ENCODE results near the gene MEF2C.
"Not testable (repeated sequence)": the region's sequence is repeated elsewhere in the genome, so short reads cannot be mapped to it uniquely, and the experiment has no call there.

Gene MEF2C

DNA sequence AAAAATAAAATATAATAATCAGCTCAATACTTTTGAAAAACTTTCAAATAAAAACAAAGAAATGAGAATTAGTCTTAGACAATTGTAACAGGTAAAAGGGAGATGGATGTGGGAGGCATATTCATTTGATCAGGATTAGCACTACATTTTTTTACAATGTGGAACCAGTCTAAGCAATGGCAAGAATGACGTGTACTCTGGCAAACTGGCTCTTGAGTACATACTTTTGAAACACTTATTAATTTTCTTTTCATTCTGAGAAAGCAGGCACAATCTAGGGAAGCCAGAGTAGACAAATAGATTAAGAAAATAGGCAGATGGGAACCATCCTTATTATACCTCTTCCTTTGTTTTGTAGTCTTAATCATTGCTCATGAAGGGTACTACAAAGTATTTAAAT, 79.7 kb downstream of the MEF2C start:
- Histone ChIP-seq H3K9me3 (ENCODE audit: control insufficient read depth, insufficient read depth, low read length) (no peaks in the 10 kb centered on the region), H3K36me3 (ENCODE audit: insufficient read depth, low read length) (no peaks in the 10 kb centered on the region), H3K9ac (ENCODE audit: low read depth, low read length) (no peak overlapping the region), H3K4me1 (ENCODE audit: insufficient read depth, low read length) (no peaks in the 10 kb centered on the region)

DNA sequence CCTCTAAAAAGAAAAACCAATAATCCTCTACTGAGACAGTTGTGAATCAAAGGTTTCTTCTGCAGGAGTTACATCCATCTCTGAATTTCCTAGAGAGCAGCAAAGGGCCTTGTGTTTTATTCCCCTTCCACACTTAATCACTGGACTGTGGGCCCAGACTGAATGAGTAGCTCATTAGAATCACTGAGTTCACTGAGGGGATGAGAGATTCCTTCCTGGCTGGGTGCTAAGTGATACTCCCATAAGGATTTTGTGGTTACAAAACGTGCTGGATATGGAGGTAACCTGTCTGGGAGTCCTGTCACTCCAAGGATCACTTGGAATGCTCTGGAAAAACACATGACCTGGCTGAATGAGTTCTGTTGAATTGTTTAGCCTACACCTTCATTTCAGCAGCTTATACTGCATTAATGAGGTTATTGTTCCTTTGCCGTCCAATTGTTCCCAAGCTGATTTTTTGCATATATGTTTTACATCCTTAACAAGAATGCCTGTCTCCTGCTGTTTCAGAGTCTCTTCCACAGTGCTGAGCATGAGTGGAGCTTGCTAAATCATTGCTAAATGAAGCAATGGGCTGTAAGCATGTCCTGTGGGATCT, 82.9 kb downstream of the MEF2C start:
- H3K4me1 ChIP-seq (ENCODE audit: insufficient read depth, low read length), result no peaks in the 10 kb centered on the region
- no peak overlapping the region for H3K9ac ChIP-seq (ENCODE audit: low read depth, low read length)
- H3K36me3 ChIP-seq (ENCODE audit: insufficient read depth, low read length), result no peaks in the 10 kb centered on the region
- H3K9me3 ChIP-seq (ENCODE audit: control insufficient read depth, insufficient read depth, low read length), result no peaks in the 10 kb centered on the region

GRCh38 chr5:88798933-88799332, 84.1 kb downstream of the MEF2C start:
- H3K4me1 ChIP-seq (ENCODE audit: insufficient read depth, low read length); H3K36me3 ChIP-seq (ENCODE audit: insufficient read depth, low read length); H3K9ac ChIP-seq (ENCODE audit: low read depth, low read length); H3K9me3 ChIP-seq (ENCODE audit: control insufficient read depth, insufficient read depth, low read length): not testable (repeated sequence)

GRCh38 chr5:88793797-88794196, 89.2 kb downstream of the MEF2C start:
- not testable (repeated sequence) for H3K9ac ChIP-seq (ENCODE audit: low read depth, low read length); H3K36me3 ChIP-seq (ENCODE audit: insufficient read depth, low read length); H3K9me3 ChIP-seq (ENCODE audit: control insufficient read depth, insufficient read depth, low read length); H3K4me1 ChIP-seq (ENCODE audit: insufficient read depth, low read length)

GRCh38 chr5:88792144-88792840, 90.7 kb downstream of the MEF2C start:
- Histone ChIP-seq H3K4me1 (ENCODE audit: insufficient read depth, low read length) (peaks cover 4% of the 10 kb centered on the region; the same call in 1 of the 2 replicates), H3K9ac (ENCODE audit: low read depth, low read length) (no peak overlapping the region), H3K36me3 (ENCODE audit: insufficient read depth, low read length) (no peaks in the 10 kb centered on the region), H3K9me3 (ENCODE audit: control insufficient read depth, insufficient read depth, low read length) (no peaks in the 10 kb centered on the region)

GRCh38 chr5:88787856-88788255, 95.1 kb downstream of the MEF2C start:
- Histone ChIP-seq H3K9me3 (ENCODE audit: control insufficient read depth, insufficient read depth, low read length) (no peaks in the 10 kb centered on the region), H3K9ac (ENCODE audit: low read depth, low read length) (no peak overlapping the region), H3K4me1 (ENCODE audit: insufficient read depth, low read length) (peaks cover 27% of the 10 kb centered on the region), H3K36me3 (ENCODE audit: insufficient read depth, low read length) (no peaks in the 10 kb centered on the region)

DNA sequence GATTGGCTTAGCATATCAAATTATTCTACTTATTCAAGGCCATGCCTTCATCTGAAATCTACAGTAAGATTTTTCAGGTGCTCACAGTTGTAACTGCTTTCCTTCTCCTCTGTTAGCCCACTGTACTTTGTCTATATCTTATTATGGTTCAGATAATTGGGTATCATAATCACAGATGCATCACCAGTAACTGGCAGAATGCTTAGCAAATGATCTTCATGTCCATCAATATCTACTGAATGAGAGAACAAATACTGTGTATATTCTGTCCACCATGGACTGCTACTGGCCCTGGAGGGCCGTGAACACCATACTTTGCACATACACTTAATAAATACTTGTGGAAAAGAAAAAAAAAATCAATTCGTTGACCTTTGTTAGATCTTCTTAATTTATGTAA, 96.2 kb downstream of the MEF2C start:
- H3K36me3 ChIP-seq (ENCODE audit: insufficient read depth, low read length), result no peaks in the 10 kb centered on the region
- no peaks in the 10 kb centered on the region for H3K9me3 ChIP-seq (ENCODE audit: control insufficient read depth, insufficient read depth, low read length)
- no peak overlapping the region for H3K9ac ChIP-seq (ENCODE audit: low read depth, low read length)
- peaks cover 27% of the 10 kb centered on the region for H3K4me1 ChIP-seq (ENCODE audit: insufficient read depth, low read length)

GRCh38 chr5:88785746-88786565, 97.0 kb downstream of the MEF2C start:
- Histone ChIP-seq H3K9ac (ENCODE audit: low read depth, low read length) (no peak overlapping the region), H3K9me3 (ENCODE audit: control insufficient read depth, insufficient read depth, low read length) (no peaks in the 10 kb centered on the region), H3K36me3 (ENCODE audit: insufficient read depth, low read length) (no peaks in the 10 kb centered on the region), H3K4me1 (ENCODE audit: insufficient read depth, low read length) (peaks cover 27% of the 10 kb centered on the region)

DNA sequence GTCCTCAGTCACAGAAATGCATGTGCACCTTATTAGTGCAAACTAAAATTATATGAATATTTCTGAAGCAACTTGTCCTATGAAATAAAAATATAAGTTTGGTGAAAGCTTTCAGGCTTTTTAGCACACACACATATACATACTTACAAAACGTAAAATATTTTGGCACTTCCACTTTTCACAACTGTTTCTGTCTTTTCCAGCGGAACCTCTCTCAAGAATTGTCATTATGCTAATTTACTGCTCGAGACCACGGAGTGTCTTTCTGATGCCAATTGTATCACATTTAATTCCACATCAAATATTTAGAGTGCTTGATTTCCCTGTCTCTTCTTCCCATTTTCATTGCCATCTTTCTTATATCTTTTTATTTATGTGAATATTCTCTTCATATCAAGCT, 100.4 kb downstream of the MEF2C start:
- Histone ChIP-seq H3K4me1 (ENCODE audit: insufficient read depth, low read length) (peaks cover 24% of the 10 kb centered on the region), H3K36me3 (ENCODE audit: insufficient read depth, low read length) (no peaks in the 10 kb centered on the region), H3K9ac (ENCODE audit: low read depth, low read length) (no peak overlapping the region), H3K9me3 (ENCODE audit: control insufficient read depth, insufficient read depth, low read length) (no peaks in the 10 kb centered on the region)

GRCh38 chr5:88780736-88781135, 102.2 kb downstream of the MEF2C start:
- no peak overlapping the region for H3K9ac ChIP-seq (ENCODE audit: low read depth, low read length)
- H3K4me1 ChIP-seq (ENCODE audit: insufficient read depth, low read length), result peaks cover 11% of the 10 kb centered on the region
- H3K36me3 ChIP-seq (ENCODE audit: insufficient read depth, low read length), result no peaks in the 10 kb centered on the region
- H3K9me3 ChIP-seq (ENCODE audit: control insufficient read depth, insufficient read depth, low read length), result no peaks in the 10 kb centered on the region

DNA sequence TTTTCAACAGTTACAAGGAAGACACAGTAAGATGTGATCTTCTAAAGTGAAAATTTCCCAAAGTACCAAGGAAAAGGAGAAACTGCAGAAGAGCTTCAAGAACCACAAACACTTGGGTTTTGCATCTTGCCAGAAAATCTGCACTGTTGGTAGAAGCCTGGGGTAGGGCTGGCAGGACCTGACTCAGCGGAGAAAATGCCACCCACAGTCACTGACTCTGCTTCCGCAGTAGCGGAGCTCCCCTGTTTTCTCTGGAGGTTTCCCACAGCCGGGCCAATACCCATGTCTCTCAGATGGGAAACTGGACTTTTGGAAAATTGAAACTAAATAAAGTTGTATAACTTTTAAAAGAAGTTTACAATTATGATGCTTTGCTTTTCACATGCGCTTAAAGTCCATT, 104.2 kb downstream of the MEF2C start:
- no peaks in the 10 kb centered on the region for H3K4me1 ChIP-seq (ENCODE audit: insufficient read depth, low read length)
- H3K36me3 ChIP-seq (ENCODE audit: insufficient read depth, low read length), result no peaks in the 10 kb centered on the region
- H3K9ac ChIP-seq (ENCODE audit: low read depth, low read length), result no peak overlapping the region
- H3K9me3 ChIP-seq (ENCODE audit: control insufficient read depth, insufficient read depth, low read length), result no peaks in the 10 kb centered on the region

DNA sequence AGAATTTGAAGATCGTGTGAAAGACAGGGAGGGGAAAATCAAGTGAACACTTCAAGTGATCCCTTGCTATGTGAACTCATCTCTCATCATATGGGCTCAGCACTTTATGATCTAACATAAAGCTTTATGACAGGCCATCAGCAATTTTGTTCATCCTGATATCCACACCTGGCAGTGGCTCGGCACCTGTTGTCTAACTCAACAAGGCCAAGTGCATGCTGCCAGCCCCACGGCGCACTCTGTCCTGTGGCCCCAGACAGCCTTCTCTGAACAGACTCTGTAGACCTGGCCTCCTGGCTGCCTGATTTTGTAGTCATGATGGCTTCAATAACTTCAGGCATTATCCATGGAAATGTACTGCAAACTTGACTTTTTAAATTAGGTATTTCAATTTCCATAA, 106.3 kb downstream of the MEF2C start:
- no peaks in the 10 kb centered on the region for H3K4me1 ChIP-seq (ENCODE audit: insufficient read depth, low read length)
- no peaks in the 10 kb centered on the region for H3K9me3 ChIP-seq (ENCODE audit: control insufficient read depth, insufficient read depth, low read length)
- no peak overlapping the region for H3K9ac ChIP-seq (ENCODE audit: low read depth, low read length)
- H3K36me3 ChIP-seq (ENCODE audit: insufficient read depth, low read length), result no peaks in the 10 kb centered on the region

DNA sequence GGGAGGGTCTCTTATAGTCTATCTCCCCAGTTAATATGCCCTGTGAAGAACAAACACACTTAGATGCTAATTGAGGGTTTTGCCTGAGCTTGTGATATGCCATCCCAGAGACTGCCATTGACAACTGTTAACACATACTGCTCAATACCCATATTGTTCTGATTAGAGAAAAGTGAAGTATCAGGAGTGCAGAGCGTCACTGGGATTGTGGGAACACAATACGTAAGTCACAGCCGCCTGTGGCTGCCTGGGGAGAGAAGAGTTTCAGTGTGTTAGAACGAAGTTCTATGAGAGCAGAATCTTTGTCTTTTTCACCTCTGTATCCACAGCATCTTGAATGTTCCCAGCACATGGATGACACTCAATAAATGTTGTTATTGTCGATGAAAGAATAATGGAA, 110.2 kb downstream of the MEF2C start:
- Histone ChIP-seq H3K36me3 (ENCODE audit: insufficient read depth, low read length) (no peaks in the 10 kb centered on the region), H3K9ac (ENCODE audit: low read depth, low read length) (no peak overlapping the region), H3K9me3 (ENCODE audit: control insufficient read depth, insufficient read depth, low read length) (no peaks in the 10 kb centered on the region), H3K4me1 (ENCODE audit: insufficient read depth, low read length) (no peaks in the 10 kb centered on the region)

GRCh38 chr5:88772047-88772446, 110.9 kb downstream of the MEF2C start:
- no peaks in the 10 kb centered on the region for H3K9me3 ChIP-seq (ENCODE audit: control insufficient read depth, insufficient read depth, low read length)
- no peak overlapping the region for H3K9ac ChIP-seq (ENCODE audit: low read depth, low read length)
- no peaks in the 10 kb centered on the region for H3K36me3 ChIP-seq (ENCODE audit: insufficient read depth, low read length)
- no peaks in the 10 kb centered on the region for H3K4me1 ChIP-seq (ENCODE audit: insufficient read depth, low read length)
